ENCODE data around the gene GPR55. TPM values are rescaled to one million over a fixed set of nuclear protein-coding genes. Genes with fewer than 3 reads are reported as not detected.

GPR55 gene
- total RNA-seq, 1 experiment from 2014 or later, result 0.19 TPM

- ChIA-PET POLR2A (ENCODE audit: low non-redundant PET) (interaction anchor here (0.5 kb wide), 1 partner anchor 343 kb away, joined by 6 read pairs; no protein-coding TSS in a partner anchor), CTCF (interaction anchor here (0.7 kb wide), 1 partner anchor 24 kb away, joined by 4 read pairs; no protein-coding TSS in a partner anchor)
- BruUV-seq (replicated peaks), result no TSS peak
- no peak for DNase-seq (ENCODE audit: low spot score)
- Histone ChIP-seq H3K27me3 (replicated peaks; ENCODE audit: insufficient read depth, low read depth, low read length, poor library complexity) (no peaks in the 10 kb centered on the region), H3K4me1 (ENCODE audit: insufficient read depth, low read length, poor library complexity, severe bottlenecking) (no peaks in the 10 kb centered on the region), H3K27ac (ENCODE audit: low read depth, low read length, poor library complexity, severe bottlenecking) (peak overlapping the region; percentile 16), H3K36me3 (ENCODE audit: insufficient read depth, low read length, poor library complexity, severe bottlenecking) (peaks cover 55% of the 10 kb centered on the region), H3K4me3 (ENCODE audit: low read depth, low read length, poor library complexity, severe bottlenecking) (no peak overlapping the region), H3K9me3 (ENCODE audit: low read depth, low read length, poor library complexity, severe bottlenecking) (no peaks in the 10 kb centered on the region)
- intact Hi-C loops (cut with micrococcal nuclease; ENCODE audit: unreplicated experiment), result no loop called here
- no peak for TF ChIP-seq CTCF (conservative IDR thresholded peaks at IDR 0.05; ENCODE audit: low read depth, low read length)
- TF ChIP-seq EZH2 (IDR thresholded peaks at IDR 0.05; ENCODE audit: borderline replicate concordance, low read depth, low read length, poor library complexity, severe bottlenecking), result no peak
Measured at GRCh38 chr2:230877759-230878598, 47.1 kb downstream of the GPR55 start.

GRCh38 chr2:230877116-230877758 lies 47.8 kb downstream of the GPR55 start:
- CTCF ChIA-PET, result no interaction called here
- Histone ChIP-seq H3K27me3 (replicated peaks; ENCODE audit: insufficient read depth, low read depth, low read length, poor library complexity) (no peaks in the 10 kb centered on the region), H3K27ac (ENCODE audit: low read depth, low read length, poor library complexity, severe bottlenecking) (no peak overlapping the region), H3K9me3 (ENCODE audit: low read depth, low read length, poor library complexity, severe bottlenecking) (no peaks in the 10 kb centered on the region), H3K4me3 (ENCODE audit: low read depth, low read length, poor library complexity, severe bottlenecking) (no peak overlapping the region), H3K36me3 (ENCODE audit: insufficient read depth, low read length, poor library complexity, severe bottlenecking) (peaks cover 55% of the 10 kb centered on the region), H3K4me1 (ENCODE audit: insufficient read depth, low read length, poor library complexity, severe bottlenecking) (no peaks in the 10 kb centered on the region)
- POLR2A ChIA-PET (ENCODE audit: low non-redundant PET), result no interaction called here
- no TSS peak for BruUV-seq (replicated peaks)
- TF ChIP-seq EZH2 (IDR thresholded peaks at IDR 0.05; ENCODE audit: borderline replicate concordance, low read depth, low read length, poor library complexity, severe bottlenecking) (no peak), CTCF (conservative IDR thresholded peaks at IDR 0.05; ENCODE audit: low read depth, low read length) (no peak)
- intact Hi-C loops (cut with micrococcal nuclease; ENCODE audit: unreplicated experiment), result no loop called here
- DNase-seq (ENCODE audit: low spot score), result no peak

DNA sequence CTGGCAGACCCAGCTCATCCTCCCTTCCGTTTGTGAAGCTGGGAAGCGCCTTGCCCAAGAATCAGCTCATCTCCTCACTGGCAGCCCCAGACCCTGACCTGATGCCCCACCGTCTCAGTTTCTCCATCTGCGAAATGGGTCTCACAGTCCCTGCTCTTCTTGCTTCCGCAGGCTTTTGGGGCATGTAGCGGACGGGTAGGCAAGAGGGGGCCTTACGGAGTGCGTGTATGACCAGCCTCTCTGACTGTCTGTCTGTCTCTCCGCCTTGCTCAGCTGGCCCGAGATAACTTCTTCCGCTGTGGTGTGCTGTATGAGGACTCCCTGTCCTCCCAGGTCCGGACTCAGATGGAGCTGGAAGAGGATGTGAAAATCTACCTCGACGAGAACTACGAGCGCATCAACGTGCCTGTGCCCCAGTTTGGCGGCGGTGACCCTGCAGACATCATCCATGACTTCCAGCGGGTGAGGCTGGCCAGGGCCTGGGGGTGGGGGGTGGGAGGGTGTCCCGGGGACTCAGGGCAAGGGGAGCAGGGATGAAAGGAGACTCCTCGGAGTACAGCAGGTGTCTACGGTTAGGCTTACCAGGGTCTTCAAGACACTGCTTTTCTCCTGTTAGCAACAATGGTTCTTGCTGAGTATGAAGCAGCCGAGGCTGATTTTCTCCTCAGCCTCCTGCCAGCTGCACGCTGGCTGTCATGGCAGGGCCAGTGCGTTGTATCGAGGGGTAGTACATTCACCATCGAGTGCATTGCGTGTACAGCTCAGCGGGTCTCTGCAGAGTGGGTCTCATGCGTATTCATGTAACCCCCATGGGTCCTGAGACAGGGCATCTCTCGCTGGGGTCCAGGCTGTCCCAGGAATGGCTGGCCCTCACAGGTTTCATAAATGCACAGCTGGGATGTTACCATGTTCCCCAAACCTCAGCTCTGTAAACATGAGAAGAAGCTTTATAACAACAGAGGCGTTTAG lies 49.4 kb downstream of the GPR55 start:
- intact Hi-C loops (cut with micrococcal nuclease; ENCODE audit: unreplicated experiment), result no loop called here
- Histone ChIP-seq H3K9me3 (ENCODE audit: low read depth, low read length, poor library complexity, severe bottlenecking) (no peaks in the 10 kb centered on the region), H3K27me3 (replicated peaks; ENCODE audit: insufficient read depth, low read depth, low read length, poor library complexity) (no peaks in the 10 kb centered on the region), H3K4me3 (ENCODE audit: low read depth, low read length, poor library complexity, severe bottlenecking) (no peak overlapping the region), H3K4me1 (ENCODE audit: insufficient read depth, low read length, poor library complexity, severe bottlenecking) (peaks cover 10% of the 10 kb centered on the region), H3K36me3 (ENCODE audit: insufficient read depth, low read length, poor library complexity, severe bottlenecking) (peaks cover 55% of the 10 kb centered on the region), H3K27ac (ENCODE audit: low read depth, low read length, poor library complexity, severe bottlenecking) (no peak overlapping the region)
- DNase-seq (ENCODE audit: low spot score), result no peak
- BruUV-seq (replicated peaks), result no TSS peak
- ChIA-PET CTCF (no interaction called here), POLR2A (ENCODE audit: low non-redundant PET) (no interaction called here)
- no peak for TF ChIP-seq EZH2 (IDR thresholded peaks at IDR 0.05; ENCODE audit: borderline replicate concordance, low read depth, low read length, poor library complexity, severe bottlenecking)
- TF ChIP-seq CTCF (conservative IDR thresholded peaks at IDR 0.05; ENCODE audit: low read depth, low read length), result no peak

All from A673 (cell line).